Spleen (tissue), 7 donors: ENCODE data around the gene GTF2H4.

Experiments
- CTCF ChIP-seq, 11 experiments: fragments of 200-600 bp in 7 of 11; fragments of 450-650 bp in 4 of 11; sonication (generic) in 4 of 11; IDR thresholded peaks in 8 of 11; conservative IDR thresholded peaks in 3 of 11; 1 replicate in 7 of 11; 2 replicates in 4 of 11; pipeline versions ENCODE4 v1.4.0 to v1.8.0; 2016 to 2021; ENCODE audit warnings: antibody characterized with exemption in 11 of 11, inconsistent platforms in 4 of 11, mild to moderate bottlenecking in 1 of 11
- POLR2A ChIP-seq, 3 donors: fragments of 450-650 bp; IDR thresholded peaks; one replicate each; pipeline ENCODE4 v1.5.1; 2017; ENCODE audit warnings: antibody characterized with exemption in 3 of 3, mild to moderate bottlenecking in 1 of 3
- POLR2AphosphoS5 ChIP-seq, 3 donors: sonication (generic); formaldehyde crosslinking; IDR thresholded peaks; one replicate each; pipeline ENCODE4 v1.5.1; 2017; ENCODE audit warnings: antibody characterized with exemption in 3 of 3
- donor health status: DM: no; HTN: no; CAD: no; lungs with moderate emphysema.
- donor health status: DM: no; HTN: no; CAD: no.
- donor health status: DM: no; HTN: no; CAD: no.

- no peak for TF ChIP-seq POLR2AphosphoS5 (IDR thresholded peaks at IDR 0.05)
- no peak for TF ChIP-seq CTCF (IDR thresholded peaks at IDR 0.05 in 8 of 11, conservative IDR thresholded peaks at IDR 0.05 in 3 of 11)
- TF ChIP-seq POLR2A (IDR thresholded peaks at IDR 0.05) = no peak
These were observed 36.3 kb upstream of the GTF2H4 start for GRCh38 chr6:30871592-30872183.
